ENCODE data around the gene LRRC56.

The LRRC56 gene

GRCh38 chr11:553083-553987 lies 16.0 kb downstream of the LRRC56 start:
- TF ChIP-seq, protein P1, sequence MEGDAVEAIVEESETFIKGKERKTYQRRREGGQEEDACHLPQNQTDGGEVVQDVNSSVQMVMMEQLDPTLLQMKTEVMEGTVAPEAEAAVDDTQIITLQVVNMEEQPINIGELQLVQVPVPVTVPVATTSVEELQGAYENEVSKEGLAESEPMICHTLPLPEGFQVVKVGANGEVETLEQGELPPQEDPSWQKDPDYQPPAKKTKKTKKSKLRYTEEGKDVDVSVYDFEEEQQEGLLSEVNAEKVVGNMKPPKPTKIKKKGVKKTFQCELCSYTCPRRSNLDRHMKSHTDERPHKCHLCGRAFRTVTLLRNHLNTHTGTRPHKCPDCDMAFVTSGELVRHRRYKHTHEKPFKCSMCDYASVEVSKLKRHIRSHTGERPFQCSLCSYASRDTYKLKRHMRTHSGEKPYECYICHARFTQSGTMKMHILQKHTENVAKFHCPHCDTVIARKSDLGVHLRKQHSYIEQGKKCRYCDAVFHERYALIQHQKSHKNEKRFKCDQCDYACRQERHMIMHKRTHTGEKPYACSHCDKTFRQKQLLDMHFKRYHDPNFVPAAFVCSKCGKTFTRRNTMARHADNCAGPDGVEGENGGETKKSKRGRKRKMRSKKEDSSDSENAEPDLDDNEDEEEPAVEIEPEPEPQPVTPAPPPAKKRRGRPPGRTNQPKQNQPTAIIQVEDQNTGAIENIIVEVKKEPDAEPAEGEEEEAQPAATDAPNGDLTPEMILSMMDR (conservative IDR thresholded peaks at IDR 0.05; ENCODE audit: low read depth, low read length), result no peak
- no peak for DNase-seq (ENCODE audit: low read depth)
- H3K4me3 ChIP-seq (ENCODE audit: low read depth, low read length), result no peak overlapping the region

DNA sequence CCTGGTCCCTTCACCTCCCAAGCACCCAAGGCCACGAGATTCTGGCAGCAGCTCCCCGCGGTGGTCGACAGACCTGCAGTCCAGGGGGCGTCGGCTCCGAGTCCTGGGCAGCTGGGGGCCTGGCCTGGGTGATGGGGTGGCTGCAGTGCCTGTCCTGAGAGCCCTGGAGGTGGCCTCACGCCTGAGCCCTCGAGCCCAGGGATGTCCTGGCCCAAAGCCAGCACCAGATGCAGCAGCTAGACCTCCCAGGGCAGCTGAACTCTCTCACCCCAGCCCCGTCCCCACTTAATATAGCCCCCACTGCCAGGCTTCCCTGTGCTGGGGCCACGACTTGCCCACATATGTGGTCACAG lies 16.6 kb downstream of the LRRC56 start:
- no peak overlapping the region for H3K4me3 ChIP-seq (ENCODE audit: low read depth, low read length)
- TF ChIP-seq, protein P1 (conservative IDR thresholded peaks at IDR 0.05; ENCODE audit: low read depth, low read length), result no peak
- DNase-seq (ENCODE audit: low read depth), result no peak

DNA sequence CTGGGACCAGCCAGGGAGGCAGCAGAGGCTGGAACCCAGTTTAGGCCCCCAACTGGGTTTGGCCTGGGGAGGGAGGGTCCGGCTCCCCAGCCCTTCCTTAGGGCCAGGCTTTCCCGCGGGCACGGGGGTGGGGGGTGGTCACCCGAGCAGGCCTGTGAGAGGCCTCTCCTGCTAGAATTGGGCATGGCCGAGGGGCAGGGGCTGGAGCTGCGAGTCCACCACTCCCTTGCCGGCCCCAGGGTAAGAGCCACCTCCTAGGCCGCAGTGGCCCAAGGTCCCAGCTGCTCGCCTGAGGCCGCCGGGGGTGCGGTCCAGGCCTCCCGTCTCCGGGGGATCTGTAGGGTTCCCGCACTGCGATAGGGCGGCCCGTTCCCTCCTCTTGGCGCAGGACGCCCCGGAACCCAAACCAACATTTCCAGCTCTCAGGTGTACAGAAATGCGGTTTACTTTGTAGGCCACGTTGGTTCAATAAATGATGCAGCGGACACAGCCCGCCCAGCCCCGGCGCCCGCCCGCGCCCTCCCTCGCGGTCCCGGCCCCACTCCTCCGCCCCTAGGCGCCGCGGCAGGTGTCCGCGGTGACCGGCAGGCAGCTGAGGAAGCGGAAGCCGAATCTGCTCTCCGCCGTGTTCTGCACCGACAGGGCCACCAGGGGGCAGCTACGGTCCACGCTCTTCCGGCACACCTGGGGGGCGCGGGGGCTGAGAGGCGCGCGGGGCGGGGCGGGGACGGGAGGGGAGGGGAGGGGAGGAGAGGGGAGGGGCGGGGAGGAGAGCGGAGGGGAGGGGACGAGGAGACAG lies 17.3 kb downstream of the LRRC56 start:
- TF ChIP-seq, protein P1 (conservative IDR thresholded peaks at IDR 0.05; ENCODE audit: low read depth, low read length), result peak; percentile 64
- DNase-seq (ENCODE audit: low read depth), result peak; percentile 52
- no peak overlapping the region for H3K4me3 ChIP-seq (ENCODE audit: low read depth, low read length)

DNA sequence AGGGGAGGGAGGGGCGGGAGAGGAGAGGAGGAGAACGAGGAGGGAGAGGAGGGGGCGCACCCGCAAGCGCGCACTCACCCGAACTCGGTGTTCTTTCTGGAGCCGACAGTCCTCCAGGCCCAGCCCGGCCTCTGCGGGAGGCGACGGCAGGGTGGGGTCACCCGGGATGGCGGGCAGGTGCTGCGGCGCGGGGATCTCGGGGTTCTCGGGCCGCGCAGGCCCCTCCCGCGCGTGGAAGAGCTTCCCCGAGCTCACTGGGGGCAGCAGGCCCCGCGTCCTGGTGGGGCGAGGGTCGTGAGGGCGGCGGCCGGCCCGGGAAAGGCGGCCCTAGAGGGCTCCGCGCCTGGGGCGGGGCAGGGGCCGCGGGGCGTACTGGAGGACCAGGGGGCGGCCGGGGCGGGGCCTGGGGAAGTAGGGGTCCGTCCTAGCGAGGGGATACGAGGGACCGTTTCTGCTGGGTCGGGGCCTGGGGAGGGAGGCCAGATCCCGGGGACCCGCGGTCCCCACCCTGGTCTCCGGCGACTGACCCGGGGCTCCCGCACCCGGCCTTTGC lies 18.0 kb downstream of the LRRC56 start:
- H3K4me3 ChIP-seq (ENCODE audit: low read depth, low read length), result no peak overlapping the region
- no peak for DNase-seq (ENCODE audit: low read depth)
- TF ChIP-seq, protein P1 (conservative IDR thresholded peaks at IDR 0.05; ENCODE audit: low read depth, low read length), result no peak

DNA sequence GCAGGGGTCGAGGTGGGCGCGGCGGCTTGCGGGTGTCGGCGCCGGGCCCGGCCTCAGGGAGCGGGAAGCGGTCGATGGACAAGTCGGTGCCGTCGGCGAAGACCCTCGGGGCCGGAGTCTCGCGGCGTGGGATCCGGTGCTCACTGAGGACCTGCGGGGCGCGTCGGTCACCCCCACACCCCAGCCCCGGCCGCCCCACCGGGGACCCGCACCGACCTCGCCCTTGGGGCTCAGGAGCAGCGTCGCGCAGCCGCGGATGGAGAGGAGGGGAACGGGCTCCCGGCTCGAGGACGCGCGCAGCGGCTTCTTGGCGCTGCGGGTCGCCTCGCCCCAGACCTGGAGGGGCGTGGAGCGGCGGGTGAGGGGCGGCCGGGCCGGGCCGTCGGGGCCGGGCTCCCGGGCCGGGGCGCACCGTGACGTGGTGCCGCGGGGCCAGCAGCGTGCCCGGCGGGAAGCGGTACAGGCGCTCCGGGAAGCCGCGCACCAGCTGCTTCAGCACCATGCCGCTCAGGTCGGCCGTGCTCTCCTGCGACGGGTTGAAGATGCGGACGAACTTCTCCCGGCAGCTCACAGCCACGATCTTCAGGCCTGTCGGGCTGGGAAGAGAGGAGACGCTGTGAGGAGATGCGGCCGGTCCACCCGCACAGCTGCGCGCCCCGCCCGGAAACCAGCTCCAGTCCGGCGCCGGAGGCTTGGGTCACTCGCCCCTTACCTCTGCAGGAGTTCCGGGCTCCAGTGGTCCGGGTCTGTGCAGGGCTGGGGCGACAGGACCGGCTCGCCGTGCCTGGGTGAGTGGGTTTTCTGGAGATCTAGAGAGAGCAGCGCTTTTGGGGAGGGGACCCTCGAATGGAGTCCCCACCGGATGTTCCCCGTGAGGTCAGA lies 18.7 kb downstream of the LRRC56 start:
- TF ChIP-seq, protein P1 (conservative IDR thresholded peaks at IDR 0.05; ENCODE audit: low read depth, low read length), result no peak
- DNase-seq (ENCODE audit: low read depth), result peak; percentile 46
- no peak overlapping the region for H3K4me3 ChIP-seq (ENCODE audit: low read depth, low read length)

DNA sequence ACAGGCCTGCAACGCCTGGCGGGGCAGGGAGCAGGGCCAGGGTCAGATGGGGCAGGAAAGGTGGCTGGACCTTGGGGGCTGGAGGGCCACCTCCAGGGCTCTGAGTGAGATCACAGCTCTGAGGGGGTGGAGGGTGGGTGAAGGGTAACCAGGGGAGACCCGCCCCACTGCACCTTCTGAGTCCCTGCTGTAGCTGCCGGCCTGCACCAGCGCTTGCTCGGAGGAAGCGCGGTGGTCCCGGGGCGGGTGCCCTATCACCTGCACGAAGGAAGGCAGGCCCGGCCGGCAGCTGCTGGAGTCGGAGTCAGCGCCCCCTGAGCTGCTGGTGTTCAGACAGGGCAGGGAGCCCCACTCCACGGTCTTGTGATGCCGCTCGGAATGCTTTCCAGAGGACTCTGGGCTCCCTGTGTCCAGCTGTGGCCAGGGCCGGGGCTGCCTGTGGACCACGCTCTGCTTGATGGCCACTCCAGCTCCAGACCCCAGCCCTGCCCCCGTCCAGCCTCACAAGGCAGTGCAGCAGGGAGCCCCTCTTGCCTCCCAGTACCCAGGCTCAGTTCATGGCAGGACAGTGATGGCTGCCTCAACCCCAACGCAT lies 19.4 kb downstream of the LRRC56 start:
- no peak overlapping the region for H3K4me3 ChIP-seq (ENCODE audit: low read depth, low read length)
- TF ChIP-seq, protein P1 (conservative IDR thresholded peaks at IDR 0.05; ENCODE audit: low read depth, low read length), result no peak
- DNase-seq (ENCODE audit: low read depth), result no peak
